GM11168 (cell line): ENCODE results near the gene SH2D7.

ENCODE experiments used
- in situ Hi-C: fragments of 300-500 bp; cut with MboI; formaldehyde crosslinking; loops from one replicate; pipeline ENCODE4 v1.12.0; 2022; ENCODE audit warnings: low sequenced_read_pairs; ENCODE audit not compliant: unreplicated experiment

The SH2D7 gene

DNA sequence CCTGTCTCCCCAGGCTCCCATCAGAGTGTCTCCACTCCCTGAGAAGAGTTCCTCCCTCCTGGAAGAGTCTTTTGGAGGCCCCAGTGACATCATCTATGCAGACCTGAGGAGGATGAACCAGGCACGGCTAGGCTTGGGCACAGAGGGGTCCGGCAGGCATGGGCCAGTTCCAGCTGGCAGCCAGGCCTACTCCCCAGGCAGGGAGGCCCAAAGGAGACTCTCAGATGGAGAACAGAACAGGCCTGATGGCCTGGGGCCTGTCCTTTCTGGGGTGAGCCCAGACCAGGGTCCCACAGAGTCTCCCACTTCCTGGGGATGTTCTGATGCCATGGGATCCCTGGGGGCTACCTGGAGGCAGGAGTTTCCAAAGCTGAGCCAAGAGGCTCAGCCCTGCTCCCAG, 8.5 kb downstream of the SH2D7 start:
- in situ Hi-C loops = loop anchor here (25.0 kb wide), 1 partner anchor 311 kb away; no protein-coding TSS in a partner anchor

DNA sequence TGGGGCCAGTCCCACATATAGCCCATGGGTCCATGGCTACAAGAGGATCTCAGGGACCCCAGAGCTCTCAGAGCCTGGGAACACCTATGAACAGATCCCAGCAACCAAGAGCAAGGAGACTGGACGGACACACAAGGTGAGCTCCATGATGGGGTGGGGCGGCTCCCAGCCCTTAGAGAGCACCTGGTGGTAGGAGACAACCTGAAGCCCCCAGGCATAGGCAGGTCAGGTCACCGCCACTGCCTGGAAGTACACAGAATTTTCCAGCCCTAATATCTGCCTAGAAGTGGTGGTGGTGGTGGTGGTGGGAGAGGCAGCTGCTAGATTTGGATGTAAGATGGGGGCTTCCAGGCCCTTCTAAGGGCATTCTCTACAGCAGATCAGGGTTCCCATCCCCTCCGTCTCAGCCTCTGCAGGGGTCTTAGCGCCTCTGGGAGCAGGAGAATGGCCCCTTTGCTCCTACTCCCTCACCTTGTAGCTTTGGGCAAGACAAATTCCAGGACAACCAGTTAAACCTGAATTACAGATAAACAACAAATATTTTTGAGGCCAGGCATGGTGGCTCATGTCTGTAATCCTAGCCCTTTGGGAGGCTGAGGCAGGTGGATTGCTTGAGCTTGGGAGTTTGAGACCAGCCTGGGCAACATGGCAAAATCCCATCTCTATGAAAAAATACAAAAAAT, 9.2 kb downstream of the SH2D7 start:
- in situ Hi-C loops = loop anchor here (25.0 kb wide), 1 partner anchor 311 kb away; no protein-coding TSS in a partner anchor

DNA sequence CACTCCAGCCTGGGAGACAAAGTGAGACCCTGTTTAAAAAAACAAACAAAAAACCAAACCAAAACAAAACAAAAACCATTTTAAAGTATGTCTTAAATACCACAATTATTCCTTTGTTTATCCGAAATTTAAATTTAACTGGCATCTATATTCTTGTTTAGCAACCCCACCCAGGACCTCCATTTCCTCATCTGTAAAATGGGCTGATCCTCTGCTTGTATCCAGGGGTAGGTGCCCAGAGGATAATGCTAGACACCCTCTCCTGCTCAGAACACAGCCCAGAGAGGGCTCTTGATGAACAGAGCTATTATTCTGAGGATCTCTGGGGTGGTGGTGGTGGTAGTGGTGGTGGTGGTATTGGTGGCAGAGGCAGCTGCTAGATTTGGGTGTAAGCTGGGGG, 9.8 kb downstream of the SH2D7 start:
- in situ Hi-C loops = loop anchor here (25.0 kb wide), 1 partner anchor 310 kb away; no protein-coding TSS in a partner anchor

DNA sequence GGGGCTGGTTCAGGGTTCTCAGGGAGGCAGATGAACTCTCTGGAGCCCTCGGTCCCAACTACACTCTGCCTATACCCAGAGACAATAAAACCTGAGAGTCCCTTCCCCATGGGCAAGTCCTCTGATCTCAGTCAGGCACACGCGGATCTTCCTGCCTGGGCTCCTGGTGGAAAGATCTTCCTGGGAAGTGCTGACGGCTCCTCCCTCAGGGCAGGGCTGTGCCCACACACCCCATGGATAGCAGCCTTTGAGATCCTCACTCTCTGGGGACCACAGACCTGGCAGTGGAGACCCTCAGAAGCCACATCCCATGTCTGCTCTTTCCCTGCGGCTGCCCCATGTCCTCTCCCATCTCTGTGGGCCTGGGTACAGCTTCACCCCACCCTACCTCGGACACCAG, 10.4 kb downstream of the SH2D7 start:
- in situ Hi-C loops = loop anchor here (25.0 kb wide), 1 partner anchor 310 kb away; no protein-coding TSS in a partner anchor

DNA sequence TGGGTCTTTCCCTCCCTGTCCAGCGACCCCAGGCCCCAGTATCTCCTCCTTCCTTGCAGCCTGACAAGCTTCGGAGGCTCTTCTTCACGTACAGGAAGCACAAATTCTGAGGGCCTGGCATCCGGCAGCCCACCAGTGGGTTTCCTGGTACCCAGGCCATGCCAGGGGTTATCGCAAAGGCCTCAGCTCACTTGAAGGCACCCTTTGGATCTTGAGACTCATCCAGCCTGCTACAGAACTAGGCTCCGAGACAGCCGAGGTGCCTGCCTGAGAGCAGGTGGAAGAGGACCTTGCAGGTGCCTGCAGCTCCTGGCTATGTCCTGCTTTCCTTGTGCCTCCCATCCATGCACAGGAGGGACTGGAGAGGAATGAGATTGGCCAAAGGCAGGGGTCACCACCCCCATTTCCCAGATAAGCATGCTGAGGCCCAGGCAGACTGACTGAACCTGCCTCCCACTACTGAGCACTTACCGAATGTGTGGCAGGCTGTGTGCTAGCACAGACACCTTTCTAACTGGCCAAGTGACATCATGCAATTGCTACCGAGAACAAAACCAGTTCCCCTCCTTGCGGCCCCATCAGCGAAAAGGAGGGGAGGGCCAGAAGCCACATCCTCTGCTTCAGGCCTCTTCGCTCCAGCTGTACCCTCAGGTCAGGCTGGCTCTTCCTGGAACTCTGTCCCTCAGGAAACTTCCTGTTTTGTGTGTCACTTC, 11.2 kb downstream of the SH2D7 start:
- in situ Hi-C loops = loop anchor here (25.0 kb wide), 1 partner anchor 309 kb away; no protein-coding TSS in a partner anchor

DNA sequence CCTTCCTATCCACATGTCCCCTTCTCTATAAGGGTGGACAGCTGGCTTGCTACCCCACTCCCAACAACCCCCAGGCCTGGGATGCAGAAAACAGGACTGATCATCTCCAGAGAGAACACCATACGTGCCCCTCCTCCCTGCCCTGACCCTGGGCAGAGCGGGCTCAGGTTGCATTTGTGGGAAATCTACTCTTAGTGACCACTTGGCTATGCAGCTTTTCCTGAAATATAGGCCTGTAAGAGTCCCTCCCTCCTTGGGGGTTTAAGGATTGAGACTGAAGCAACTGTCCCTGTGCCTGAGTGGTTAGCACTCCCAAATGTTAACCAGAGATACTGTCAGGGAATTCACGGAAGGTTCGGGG, 11.7 kb downstream of the SH2D7 start:
- in situ Hi-C loops = loop anchor here (25.0 kb wide), 1 partner anchor 308 kb away; no protein-coding TSS in a partner anchor

DNA sequence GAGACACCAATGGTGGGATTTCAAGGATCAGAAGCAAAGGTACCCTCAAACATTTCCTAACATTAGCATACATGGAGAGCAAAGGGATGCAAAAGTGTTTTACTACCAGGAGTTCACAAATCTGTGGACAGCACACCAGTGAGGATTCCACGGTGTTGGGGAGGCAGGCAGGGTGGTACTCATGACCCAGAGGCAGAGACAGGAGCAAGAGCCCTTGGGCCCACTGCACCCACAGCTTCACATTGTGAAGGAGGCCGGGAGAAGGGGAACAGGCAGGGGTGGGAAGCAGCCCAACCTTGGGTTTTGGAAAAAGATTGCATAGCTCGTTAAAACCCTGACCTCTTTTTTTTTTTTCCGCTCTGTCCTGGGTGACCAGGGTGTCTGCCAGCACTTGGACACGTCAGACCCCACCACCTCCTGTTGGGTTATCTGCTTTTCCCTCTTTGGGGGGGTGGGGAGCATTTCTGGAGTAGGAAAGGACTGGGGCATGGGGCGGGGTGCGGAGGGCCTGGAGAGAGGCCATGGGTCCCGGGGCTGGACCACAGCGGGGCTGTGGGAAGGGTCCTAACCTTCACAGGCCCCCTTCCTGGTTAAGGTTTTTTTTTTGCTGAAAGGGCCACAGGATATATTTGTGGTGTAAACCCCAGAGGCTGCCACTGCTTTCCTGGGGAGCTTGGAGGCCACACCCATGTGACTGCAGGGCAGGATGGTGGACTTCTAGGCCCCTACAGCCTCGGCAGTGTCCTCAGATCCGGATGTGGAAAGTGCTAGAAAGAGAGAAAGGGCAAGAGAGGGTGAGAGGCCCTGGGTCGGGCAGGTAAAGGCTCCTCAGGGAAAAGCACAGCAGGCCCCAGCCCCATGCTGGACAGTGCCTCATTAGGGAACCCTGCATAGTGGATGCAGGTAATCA, 12.5 kb downstream of the SH2D7 start:
- in situ Hi-C loops = loop anchor here (25.0 kb wide), 1 partner anchor 307 kb away; no protein-coding TSS in a partner anchor

DNA sequence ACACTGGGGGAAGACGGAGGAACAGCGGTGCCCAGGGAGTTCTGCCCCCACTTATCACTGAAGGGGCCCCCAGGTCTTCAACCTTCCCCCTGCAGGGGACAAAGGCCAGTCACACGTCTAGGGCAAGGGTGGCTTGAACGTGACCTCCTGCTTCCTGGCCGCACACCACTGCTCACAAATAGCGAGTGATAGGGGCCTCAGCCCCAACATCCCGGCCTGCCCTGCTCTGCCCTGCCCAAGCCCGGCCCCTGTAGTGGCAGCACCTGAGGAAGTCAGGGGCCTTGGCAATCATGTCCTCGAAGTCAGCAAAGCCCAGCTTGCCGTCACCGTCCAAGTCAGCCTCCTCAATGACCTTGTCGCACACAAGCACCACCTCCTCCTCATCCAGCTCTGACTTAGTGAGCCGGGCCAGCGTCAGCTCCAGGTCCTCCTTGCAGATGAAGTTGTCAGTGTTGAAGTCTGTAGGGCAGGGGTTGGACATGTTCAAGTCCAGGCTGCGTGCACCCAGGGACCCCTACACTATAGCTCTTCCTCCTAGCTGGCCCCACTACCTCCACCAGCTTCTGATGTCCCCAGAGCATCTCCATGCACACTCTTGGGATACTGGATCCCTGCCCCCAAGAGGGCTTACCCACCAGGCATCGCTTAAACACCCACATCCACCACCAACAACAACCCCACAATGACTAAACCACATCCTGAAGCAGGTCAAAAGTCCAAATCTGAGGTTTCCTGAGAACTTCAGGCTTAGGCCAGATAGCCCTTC, 13.3 kb downstream of the SH2D7 start:
- in situ Hi-C loops = loop anchor here (25.0 kb wide), 1 partner anchor 307 kb away; no protein-coding TSS in a partner anchor

DNA sequence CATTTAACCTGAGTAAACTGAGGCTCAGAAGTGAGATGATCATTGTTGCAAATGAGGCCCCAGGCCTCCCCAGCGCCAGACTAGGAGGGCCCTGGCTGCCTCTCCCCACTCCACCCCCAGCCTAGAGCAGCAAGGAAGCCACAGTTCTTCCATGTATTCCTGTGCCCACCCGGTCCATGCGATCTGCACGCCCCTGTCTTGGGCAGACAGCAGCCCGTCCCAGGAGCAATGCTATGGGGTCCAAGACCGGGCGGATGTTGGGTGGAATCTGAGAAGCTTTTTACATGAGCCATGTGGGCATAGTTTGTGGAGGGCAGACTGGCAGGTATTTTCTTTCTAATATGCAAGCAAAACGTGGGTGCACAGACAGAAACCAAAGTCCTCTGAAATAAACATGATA, 15.1 kb downstream of the SH2D7 start:
- in situ Hi-C loops = loop anchor here (25.0 kb wide), 1 partner anchor 305 kb away; no protein-coding TSS in a partner anchor

DNA sequence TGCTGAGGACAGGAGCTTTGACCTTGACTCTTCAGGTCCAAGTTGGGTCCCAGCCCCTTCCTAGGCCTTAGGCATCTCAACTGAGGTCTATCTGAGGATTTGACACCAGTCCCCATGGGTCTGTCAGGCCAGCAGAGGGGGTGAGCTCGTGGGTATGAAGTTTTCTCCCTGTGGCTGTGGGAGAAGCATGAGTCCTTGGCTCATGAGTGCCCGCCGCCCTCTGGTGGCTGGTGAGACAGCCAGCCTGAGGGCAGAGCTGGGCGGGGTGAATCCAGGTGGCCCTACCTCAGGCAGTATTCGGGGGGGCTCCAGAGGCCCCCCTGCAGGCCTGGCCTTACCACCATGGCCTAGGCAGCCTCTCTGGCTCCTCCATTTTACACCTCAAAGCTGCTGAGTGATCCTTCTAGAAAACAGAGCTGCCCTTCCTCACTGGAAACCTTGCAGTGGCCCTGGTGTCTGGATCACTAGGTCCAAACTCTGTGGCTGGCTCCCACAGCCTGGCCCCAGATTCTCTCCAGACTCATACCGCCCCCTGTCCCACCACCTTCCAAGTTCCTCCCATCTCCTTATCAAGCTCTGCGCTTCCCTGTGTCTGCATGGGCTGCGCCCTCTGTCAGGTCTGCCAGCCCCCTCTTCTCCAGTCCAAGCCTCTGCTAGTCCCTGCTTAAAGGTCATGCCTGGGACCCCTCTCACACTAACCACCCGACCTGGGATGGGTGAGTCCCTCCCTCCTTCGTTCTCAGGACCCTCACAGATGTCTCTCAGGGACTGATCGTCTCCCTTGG, 16.1 kb downstream of the SH2D7 start:
- in situ Hi-C loops = loop anchor here (25.0 kb wide), 1 partner anchor 304 kb away; no protein-coding TSS in a partner anchor

DNA sequence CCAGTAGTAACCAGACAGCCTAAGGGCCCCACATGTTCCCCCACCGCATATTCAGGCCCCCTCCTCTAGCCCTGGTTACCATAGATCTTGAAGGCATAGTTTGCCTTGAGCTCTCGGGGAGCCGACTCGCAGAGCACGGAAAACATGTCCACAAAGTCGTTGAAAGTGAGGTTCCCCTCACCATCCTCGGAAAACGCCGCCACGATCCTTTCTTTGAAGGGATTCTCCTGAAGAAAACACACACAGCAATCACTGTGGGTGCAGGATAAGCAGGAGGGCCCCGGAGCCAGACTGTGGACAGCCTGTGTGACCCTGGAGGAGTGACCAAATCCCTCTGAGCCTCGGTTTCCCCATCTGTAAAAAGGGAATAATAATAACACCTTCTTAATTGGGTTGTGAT, 16.8 kb downstream of the SH2D7 start:
- in situ Hi-C loops = loop anchor here (25.0 kb wide), 1 partner anchor 303 kb away; no protein-coding TSS in a partner anchor

DNA sequence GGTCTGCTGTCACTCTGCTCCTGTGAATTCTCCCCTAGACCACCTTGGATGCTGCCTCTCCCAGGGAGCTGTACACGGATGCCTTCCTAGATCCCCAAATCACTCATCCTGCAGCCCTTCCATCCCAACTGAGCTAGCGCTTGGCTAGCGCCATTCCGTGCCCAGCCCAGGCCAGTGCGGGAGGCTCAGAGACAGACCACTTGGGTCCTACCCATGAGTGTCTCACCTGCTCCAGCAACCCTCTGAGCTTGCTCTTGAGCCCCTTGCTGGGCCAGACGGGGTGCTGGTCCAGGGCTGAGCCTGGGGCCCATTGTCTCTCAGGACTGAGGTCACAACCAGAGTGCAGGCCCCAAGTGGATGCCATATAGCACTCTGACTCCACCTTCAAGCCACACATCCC, 17.7 kb downstream of the SH2D7 start:
- in situ Hi-C loops = loop anchor here (10.0 to 25.0 kb wide), 2 partner anchors 125 to 302 kb away; partner anchors contain the start of gene ACSBG1

DNA sequence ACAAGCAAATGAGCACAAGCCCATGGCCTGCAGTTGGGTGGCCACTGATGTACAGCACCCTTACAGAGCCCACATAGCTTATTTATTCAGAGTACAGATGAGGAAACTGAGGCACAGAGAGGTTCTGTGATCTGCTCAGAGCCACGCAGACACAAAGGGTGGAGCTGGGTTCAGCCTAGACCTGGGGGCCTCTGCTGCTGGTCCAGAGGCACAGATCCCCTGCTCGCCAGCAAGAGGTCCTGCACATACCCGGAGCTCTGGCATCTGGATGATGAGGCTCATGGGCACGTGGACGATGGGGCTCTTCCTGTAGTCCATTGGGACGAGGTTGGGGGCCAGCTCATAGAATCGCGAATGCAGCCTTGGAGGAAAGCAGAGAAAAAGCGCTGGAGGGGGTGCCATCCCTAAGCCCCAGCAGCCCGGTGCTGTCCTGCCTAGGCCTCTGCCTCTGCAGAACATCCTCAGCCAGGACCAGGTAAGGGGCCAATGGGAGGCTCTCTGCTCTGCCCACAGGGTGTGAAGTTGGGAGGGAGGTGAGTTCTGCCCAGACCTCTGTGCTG, 18.6 kb downstream of the SH2D7 start:
- in situ Hi-C loops = loop anchor here (10.0 to 25.0 kb wide), 2 partner anchors 124 to 301 kb away; partner anchors contain the start of gene ACSBG1

DNA sequence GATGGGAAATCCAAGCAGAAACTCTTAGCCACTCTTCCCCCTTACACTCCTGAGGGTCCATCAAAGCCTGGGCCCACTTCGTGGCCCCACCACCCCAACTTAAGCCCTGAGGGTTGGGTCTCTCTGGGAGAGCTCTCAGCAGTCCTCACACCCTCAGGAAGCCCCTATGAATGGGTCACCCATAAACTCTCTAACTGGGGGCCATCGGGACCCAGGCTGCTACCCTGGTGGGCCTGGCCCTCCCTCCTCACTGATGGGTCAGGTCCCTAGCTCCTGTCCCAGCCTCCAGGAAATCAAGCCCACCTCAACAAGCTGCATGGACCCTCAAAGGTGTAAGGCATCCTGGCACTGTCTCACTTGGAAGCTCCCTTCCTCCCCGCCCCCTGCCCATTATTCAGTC, 19.4 kb downstream of the SH2D7 start:
- in situ Hi-C loops = loop anchor here (10.0 to 25.0 kb wide), 2 partner anchors 123 to 301 kb away; partner anchors contain the start of gene ACSBG1

DNA sequence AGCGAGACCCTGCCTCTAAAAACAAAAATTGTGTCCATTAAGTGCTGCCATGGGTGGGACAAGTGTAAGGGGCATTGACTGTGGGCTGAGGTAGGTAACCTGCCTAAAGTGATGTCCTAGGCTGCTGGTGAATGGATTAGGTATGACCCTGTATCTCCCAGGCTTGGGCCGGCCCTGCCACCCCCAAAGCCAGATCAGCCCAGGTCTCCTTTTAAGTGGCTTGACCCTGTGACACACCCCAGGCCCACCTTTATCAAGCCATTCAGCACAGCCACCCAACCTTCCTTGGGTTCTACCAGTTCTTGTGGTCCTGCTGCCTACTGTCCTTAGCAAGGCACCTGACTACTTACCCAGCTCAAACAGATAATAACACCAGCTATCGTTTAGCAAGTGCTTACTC, 20.2 kb downstream of the SH2D7 start:
- in situ Hi-C loops = loop anchor here (10.0 to 25.0 kb wide), 2 partner anchors 122 to 300 kb away; partner anchors contain the start of gene ACSBG1

DNA sequence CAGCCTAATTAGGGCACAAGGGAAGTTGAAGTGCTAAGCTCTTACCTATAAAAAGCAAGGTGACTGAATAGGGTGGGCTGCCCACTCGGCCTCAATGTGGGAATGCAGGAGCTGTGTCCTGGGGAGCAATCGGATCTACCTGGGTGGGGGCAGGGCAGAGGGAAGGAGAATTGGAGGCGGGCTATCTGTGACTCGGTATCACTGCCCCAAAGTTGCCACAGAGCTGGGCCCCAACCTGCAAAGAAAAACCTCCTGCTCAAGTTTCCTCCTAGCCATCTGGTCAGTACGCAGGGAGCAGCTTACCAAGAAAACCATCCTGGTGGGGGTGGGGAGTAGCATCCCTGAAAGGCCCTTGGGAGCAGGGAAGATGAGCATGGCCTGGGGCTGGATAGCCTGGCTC, 28.2 kb downstream of the SH2D7 start:
- in situ Hi-C loops = loop anchor here (25.0 kb wide), 1 partner anchor 292 kb away; no protein-coding TSS in a partner anchor

DNA sequence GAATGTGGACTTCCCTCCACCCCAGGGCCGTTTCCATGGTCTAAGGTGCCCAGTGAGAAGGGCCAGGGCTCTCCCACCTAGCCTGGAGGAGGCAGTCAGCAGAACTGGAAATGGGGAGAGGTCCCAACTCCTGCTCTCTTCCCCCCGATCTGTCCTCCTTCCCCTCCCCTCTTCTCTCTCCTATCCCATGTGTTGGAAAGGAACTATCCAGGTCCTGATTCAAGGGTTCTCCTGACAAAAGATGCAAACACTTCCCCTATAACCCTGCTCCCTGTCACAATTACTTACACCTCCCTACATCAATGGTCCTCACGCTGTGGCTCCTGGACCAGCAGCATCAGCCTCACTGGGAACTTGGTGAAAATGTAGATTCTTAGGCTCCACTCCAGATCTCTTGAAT, 32.9 kb downstream of the SH2D7 start:
- in situ Hi-C loops = no loop called here

DNA sequence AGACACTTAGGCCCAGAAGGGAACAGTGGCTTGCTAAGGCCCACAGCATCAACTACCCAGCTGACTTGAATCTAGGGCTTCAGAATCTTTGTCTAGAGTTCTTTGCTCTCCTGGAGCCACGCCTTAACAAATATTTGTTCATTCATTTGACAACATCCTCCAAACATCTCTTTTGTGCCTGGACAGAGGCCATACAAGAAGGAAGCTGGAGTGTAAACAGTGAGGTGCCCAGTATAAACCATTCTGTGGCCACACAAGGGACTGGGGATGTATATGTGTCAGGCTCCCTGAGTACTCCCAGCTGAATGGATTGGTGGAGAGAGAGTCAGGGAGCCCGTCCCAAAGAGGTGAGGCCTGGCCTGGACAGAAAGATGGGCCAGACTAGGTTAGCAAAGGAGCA, 35.5 kb downstream of the SH2D7 start:
- in situ Hi-C loops = no loop called here
